Measurements from ENCODE around the gene ATP6V0D1.

The ATP6V0D1 gene

GRCh38 chr16:67447508-67448076 is 33.4 kb downstream of the ATP6V0D1 start:
- H3K36me3 ChIP-seq (ENCODE audit: control insufficient read depth, insufficient read depth, low read length), result no peaks in the 10 kb centered on the region
- H3K79me2 ChIP-seq, result peaks cover 32% of the 10 kb centered on the region
- peak; percentile 34 for TF ChIP-seq CTCF (IDR thresholded peaks at IDR 0.05)
- H2AFZ ChIP-seq, result no peak overlapping the region
- H3K9ac ChIP-seq, result no peak overlapping the region
- H3K27ac ChIP-seq, result no peak overlapping the region
- H3K4me1 ChIP-seq, result peaks cover 33% of the 10 kb centered on the region
- H3K9me3 ChIP-seq (ENCODE audit: control insufficient read depth, low read length), result no peaks in the 10 kb centered on the region
- no peak overlapping the region for H3K4me3 ChIP-seq (ENCODE audit: low read depth, low read length)
- H3K27me3 ChIP-seq (ENCODE audit: control insufficient read depth, insufficient read depth, low read length), result no peaks in the 10 kb centered on the region
- no peak overlapping the region for H3K4me2 ChIP-seq (ENCODE audit: low read length)

DNA sequence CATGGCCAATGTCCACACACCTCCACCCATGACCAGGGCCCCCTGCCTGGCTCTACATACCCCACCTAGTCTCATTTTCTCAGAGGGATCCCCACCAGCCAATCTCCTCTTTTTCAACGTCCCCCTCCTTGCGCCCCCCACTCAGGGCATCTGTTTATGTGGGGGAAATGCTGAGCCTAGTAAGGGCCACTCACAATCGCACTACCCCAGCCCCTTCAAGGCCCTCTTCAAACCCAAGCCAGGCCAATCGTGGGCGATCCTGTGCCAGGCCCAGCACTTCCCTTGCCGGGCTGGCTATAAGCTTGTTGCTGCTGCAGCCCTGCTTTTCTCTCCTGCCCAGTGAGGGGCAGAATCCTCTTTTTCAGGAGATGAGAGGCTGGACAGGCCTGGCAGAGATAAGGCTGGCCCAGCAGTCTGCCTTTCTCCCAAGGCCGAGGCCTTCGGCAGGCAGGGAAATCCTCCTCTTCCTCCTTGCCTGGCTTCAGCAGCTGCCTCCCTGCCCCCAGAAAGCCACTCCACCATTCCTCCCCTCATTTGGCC is 33.9 kb downstream of the ATP6V0D1 start:
- no peak overlapping the region for H3K4me3 ChIP-seq (ENCODE audit: low read depth, low read length)
- peaks cover 39% of the 10 kb centered on the region for H3K4me1 ChIP-seq
- H3K4me2 ChIP-seq (ENCODE audit: low read length), result no peak overlapping the region
- no peaks in the 10 kb centered on the region for H3K27me3 ChIP-seq (ENCODE audit: control insufficient read depth, insufficient read depth, low read length)
- H3K79me2 ChIP-seq, result peaks cover 28% of the 10 kb centered on the region
- no peak for TF ChIP-seq CTCF (IDR thresholded peaks at IDR 0.05)
- no peak overlapping the region for H3K27ac ChIP-seq
- H3K9me3 ChIP-seq (ENCODE audit: control insufficient read depth, low read length), result no peaks in the 10 kb centered on the region
- H2AFZ ChIP-seq, result no peak overlapping the region
- H3K36me3 ChIP-seq (ENCODE audit: control insufficient read depth, insufficient read depth, low read length), result no peaks in the 10 kb centered on the region
- H3K9ac ChIP-seq, result no peak overlapping the region

DNA sequence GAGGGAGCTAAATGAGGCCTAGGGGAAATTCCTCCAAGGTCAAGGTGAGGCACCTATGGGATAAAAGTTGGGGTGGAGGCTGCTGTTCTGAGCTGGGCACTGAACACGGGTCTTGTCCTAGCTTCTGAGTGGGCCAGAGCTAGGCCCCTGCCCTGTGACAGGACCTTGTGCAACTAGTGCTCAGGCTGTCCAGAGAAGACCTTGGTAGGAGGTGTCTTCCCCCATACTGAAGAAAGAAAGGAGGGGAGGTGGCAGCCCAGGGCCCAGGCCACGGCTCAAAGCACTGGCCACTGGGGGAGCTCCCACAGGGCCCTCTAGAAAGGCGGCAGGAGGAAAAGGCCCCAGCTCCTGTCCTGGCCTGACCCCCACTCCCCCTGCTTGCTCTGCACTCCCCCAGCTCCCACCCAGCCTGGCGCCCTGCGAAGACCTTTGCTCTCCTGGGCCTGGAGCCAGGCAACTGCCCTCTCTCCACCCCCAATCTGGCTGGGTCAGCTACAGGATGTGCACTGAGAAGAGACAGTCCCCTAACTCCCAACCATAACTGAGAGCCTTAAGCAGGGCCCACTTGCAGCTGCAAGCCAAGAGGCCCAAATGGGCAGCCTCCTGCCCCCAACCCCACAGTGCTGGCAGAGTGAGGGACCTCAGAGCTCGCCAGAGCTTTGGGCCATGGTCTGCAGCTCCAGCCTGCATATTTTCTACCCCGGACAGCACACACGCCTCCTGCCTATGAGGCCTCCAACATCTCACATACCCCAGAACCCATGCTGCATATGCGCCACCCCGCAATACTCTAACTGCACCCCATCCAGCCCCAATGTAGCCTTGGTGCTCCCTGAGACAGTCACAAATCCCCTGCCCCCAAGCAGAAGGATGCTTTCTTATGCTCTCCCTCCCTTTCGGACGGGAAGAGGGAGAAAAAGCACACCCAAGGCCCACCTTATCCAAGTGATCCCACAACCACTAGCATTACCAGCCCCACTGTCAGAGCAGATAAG is 34.7 kb downstream of the ATP6V0D1 start:
- Histone ChIP-seq H3K4me3 (ENCODE audit: low read depth, low read length) (no peak overlapping the region), H3K27ac (no peak overlapping the region), H3K9me3 (ENCODE audit: control insufficient read depth, low read length) (no peaks in the 10 kb centered on the region), H3K4me1 (peaks cover 41% of the 10 kb centered on the region), H2AFZ (no peak overlapping the region), H3K4me2 (ENCODE audit: low read length) (no peak overlapping the region), H3K36me3 (ENCODE audit: control insufficient read depth, insufficient read depth, low read length) (no peaks in the 10 kb centered on the region), H3K9ac (no peak overlapping the region), H3K79me2 (peaks cover 22% of the 10 kb centered on the region), H3K27me3 (ENCODE audit: control insufficient read depth, insufficient read depth, low read length) (no peaks in the 10 kb centered on the region)
- TF ChIP-seq CTCF (IDR thresholded peaks at IDR 0.05), result no peak

DNA sequence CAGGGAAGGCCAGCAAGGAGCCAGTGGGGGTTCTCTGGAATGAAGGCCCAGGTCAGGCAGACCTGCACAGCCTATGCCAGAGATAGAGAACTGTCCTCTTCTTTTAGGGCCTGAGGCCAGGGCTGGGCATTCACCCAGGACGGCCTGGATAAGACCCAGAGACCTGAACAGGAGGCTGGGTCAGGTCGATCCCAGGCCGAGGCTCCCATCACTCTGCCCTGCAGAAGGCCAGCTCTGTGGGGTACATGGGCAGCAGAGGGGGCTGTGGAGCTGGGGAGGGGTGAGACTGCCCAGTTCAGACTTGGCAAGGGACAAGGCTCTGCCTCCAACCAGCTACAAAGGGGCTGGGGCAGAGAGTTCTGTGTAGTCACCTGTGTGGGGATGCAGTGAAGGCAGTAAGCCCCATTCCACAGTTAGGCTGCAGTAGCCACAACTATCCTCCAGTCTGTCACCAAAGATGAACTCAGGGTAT is 35.5 kb downstream of the ATP6V0D1 start:
- no peak overlapping the region for H3K4me3 ChIP-seq (ENCODE audit: low read depth, low read length)
- peaks cover 41% of the 10 kb centered on the region for H3K4me1 ChIP-seq
- H3K36me3 ChIP-seq (ENCODE audit: control insufficient read depth, insufficient read depth, low read length), result no peaks in the 10 kb centered on the region
- no peaks in the 10 kb centered on the region for H3K27me3 ChIP-seq (ENCODE audit: control insufficient read depth, insufficient read depth, low read length)
- H3K79me2 ChIP-seq, result peaks cover 18% of the 10 kb centered on the region
- no peaks in the 10 kb centered on the region for H3K9me3 ChIP-seq (ENCODE audit: control insufficient read depth, low read length)
- TF ChIP-seq CTCF (IDR thresholded peaks at IDR 0.05), result no peak
- H2AFZ ChIP-seq, result no peak overlapping the region
- no peak overlapping the region for H3K4me2 ChIP-seq (ENCODE audit: low read length)
- no peak overlapping the region for H3K9ac ChIP-seq
- no peak overlapping the region for H3K27ac ChIP-seq

All from parathyroid adenoma (tissue), 2 donors.